ENCODE data around the gene PPTC7. TPM values are rescaled to one million over a fixed set of nuclear protein-coding genes. Genes with fewer than 3 reads are reported as not detected.
"Not testable (repeated sequence)": the region's sequence is repeated elsewhere in the genome, so short reads cannot be mapped to it uniquely, and the experiment has no call there.

The PPTC7 gene
- total and polyA plus RNA-seq, 4 donors = 5.6 to 15.7 (median 8.3) TPM

- H3K4me1 ChIP-seq (ENCODE audit: control insufficient read depth in 4 of 4, insufficient read depth in 4 of 4, low read length in 3 of 4) = peaks cover 0 to 4% (median 0%) of the 10 kb centered on the region in 4 donors
- no peaks in the 10 kb centered on the region for H3K27me3 ChIP-seq (ENCODE audit: control insufficient read depth in 4 of 4, insufficient read depth in 4 of 4, low read length in 3 of 4)
- H3K36me3 ChIP-seq (ENCODE audit: control insufficient read depth in 4 of 4, insufficient read depth in 3 of 4, low read depth in 1 of 4, low read length in 3 of 4) = no peaks in the 10 kb centered on the region
- H3K9ac ChIP-seq (ENCODE audit: low read depth in 1 of 2, low read length in 2 of 2) = no peak overlapping the region
- DNase-seq (ENCODE audit: low spot score) = no peak
- H3K27ac ChIP-seq (ENCODE audit: low read depth in 1 of 2, low read length in 2 of 2) = no peak overlapping the region
- TF ChIP-seq ZBTB33 (IDR thresholded peaks at IDR 0.05) = no peak
- TF ChIP-seq FOXA2 (IDR thresholded peaks at IDR 0.05) = no peak
- no peak for TF ChIP-seq NR2F2 (IDR thresholded peaks at IDR 0.05)
- no peak for TF ChIP-seq REST (IDR thresholded peaks at IDR 0.05)
- TF ChIP-seq ATF3 (IDR thresholded peaks at IDR 0.05) = no peak
- TF ChIP-seq SP1 (IDR thresholded peaks at IDR 0.05) = no peak
- TF ChIP-seq CTCF (IDR thresholded peaks at IDR 0.05; ENCODE audit: low read depth, low read length, missing input control) = no peak
- TF ChIP-seq FOXA1 (IDR thresholded peaks at IDR 0.05) = no peak
- TF ChIP-seq HNF4A (conservative IDR thresholded peaks at IDR 0.05) = no peak
- H3K4me3 ChIP-seq (ENCODE audit: low read depth in 1 of 3, low read length in 3 of 3) = no peak overlapping the region
- H3K9me3 ChIP-seq (ENCODE audit: control insufficient read depth in 4 of 4, low read length in 3 of 4) = no peaks in the 10 kb centered on the region
- 91% methylated on average over 8 of the region's 8 CpGs for WGBS
These were observed 23.1 kb upstream of the PPTC7 start for GRCh38 chr12:110606253-110606611.

GRCh38 chr12:110602085-110602814, 19.1 kb upstream of the PPTC7 start:
- not testable (repeated sequence) for H3K4me1 ChIP-seq (ENCODE audit: control insufficient read depth in 4 of 4, insufficient read depth in 4 of 4, low read length in 3 of 4); H3K36me3 ChIP-seq (ENCODE audit: control insufficient read depth in 4 of 4, insufficient read depth in 3 of 4, low read depth in 1 of 4, low read length in 3 of 4); H3K27me3 ChIP-seq (ENCODE audit: control insufficient read depth in 4 of 4, insufficient read depth in 4 of 4, low read length in 3 of 4); H3K4me3 ChIP-seq (ENCODE audit: low read depth in 1 of 3, low read length in 3 of 3); H3K9ac ChIP-seq (ENCODE audit: low read depth in 1 of 2, low read length in 2 of 2); H3K27ac ChIP-seq (ENCODE audit: low read depth in 1 of 2, low read length in 2 of 2); DNase-seq (ENCODE audit: low spot score); H3K9me3 ChIP-seq (ENCODE audit: control insufficient read depth in 4 of 4, low read length in 3 of 4)
- 55% methylated on average over 14 of the region's 14 CpGs for WGBS
- TF ChIP-seq NR2F2 (IDR thresholded peaks at IDR 0.05) (peak; percentile 17), RXRA (IDR thresholded peaks at IDR 0.05) (peak; percentile 34 to 71), RAD21 (IDR thresholded peaks at IDR 0.05) (peak; percentile 96 to 97), CTCF (IDR thresholded peaks at IDR 0.05; ENCODE audit: low read depth, low read length, missing input control) (peak; percentile 90), HNF4A (conservative IDR thresholded peaks at IDR 0.05) (peak in 1 of 2 donors; percentile 22)

Measured in liver (tissue), 9 donors.